Measurements from ENCODE around the gene SPAG16. TPM values are rescaled to one million over a fixed set of nuclear protein-coding genes. Genes with fewer than 3 reads are reported as not detected.

Gene SPAG16
- total and polyA plus RNA-seq, 2 donors (not counting 1 experiment from before 2014, with no cell fraction given), result 3.4 to 8.6 TPM

DNA sequence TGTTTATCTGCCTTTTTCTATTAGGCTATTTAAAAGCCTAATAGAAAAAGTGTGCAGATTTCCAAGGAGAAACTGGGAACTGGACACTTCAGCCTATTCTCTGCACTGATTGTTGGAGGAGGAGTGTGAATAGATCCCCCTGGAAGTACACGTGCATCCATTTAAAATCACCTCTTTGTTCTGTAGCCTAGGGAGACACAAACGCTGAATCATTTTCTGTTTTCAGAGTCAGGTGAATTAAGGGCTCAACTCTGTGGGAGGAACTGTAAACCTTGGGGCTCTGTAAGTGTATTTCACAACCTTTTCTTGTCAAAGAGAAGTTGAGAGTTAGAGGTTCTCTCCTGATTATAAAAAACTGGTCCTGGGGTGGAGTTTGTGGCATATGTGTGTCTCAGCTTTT is 159.7 kb downstream of the SPAG16 start:
- no peak for ATAC-seq (ENCODE audit: low read depth)
- no peak for DNase-seq
- H4K20me1 ChIP-seq (ENCODE audit: control insufficient read depth, insufficient read depth, low read length, poor library complexity, severe bottlenecking), result no peaks in the 10 kb centered on the region
- intact Hi-C loops (cut with micrococcal nuclease), result no loop called here
- H2AFZ ChIP-seq (ENCODE audit: insufficient read depth, low read depth, low read length, poor library complexity, severe bottlenecking), result no peak overlapping the region
- Mint-ChIP-seq H3K9me3 (ENCODE audit: insufficient read depth) (peaks cover 3% of the 10 kb centered on the region), H3K27me3 (no peaks in the 10 kb centered on the region), H3K4me1 (no peaks in the 10 kb centered on the region), H3K27ac (no peak overlapping the region), H3K4me3 (no peak overlapping the region)
- no peaks in the 10 kb centered on the region for H3K4me1 ChIP-seq (ENCODE audit: control insufficient read depth in 2 of 2, insufficient read depth in 2 of 2, low read length in 2 of 2)
- no peaks in the 10 kb centered on the region for H3K36me3 ChIP-seq (replicated peaks in 1 of 2; ENCODE audit: control extremely low read depth in 1 of 2, control insufficient read depth in 1 of 2, extremely low read depth in 1 of 2, insufficient read depth in 2 of 2, low read length in 1 of 2)
- H3K9ac ChIP-seq (ENCODE audit: low read length), result no peak overlapping the region
- POLR2A ChIA-PET, result no interaction called here
- CTCF ChIA-PET, result no interaction called here
- no peak overlapping the region for H3K27ac ChIP-seq (ENCODE audit: low read length in 2 of 2)
- no peaks in the 10 kb centered on the region for H3K79me2 ChIP-seq (ENCODE audit: control insufficient read depth, insufficient read depth, low read length)
- WGBS (ENCODE audit: insufficient coverage), result no CpG with 5 or more reads among the region's 2 CpGs
- H3K9me3 ChIP-seq (ENCODE audit: control extremely low read depth in 1 of 3, control insufficient read depth in 2 of 3, insufficient read depth in 1 of 3, low read length in 2 of 3), result peaks cover 0 to 4% (median 2%) of the 10 kb centered on the region in 3 donors
- TF ChIP-seq, protein P1, sequence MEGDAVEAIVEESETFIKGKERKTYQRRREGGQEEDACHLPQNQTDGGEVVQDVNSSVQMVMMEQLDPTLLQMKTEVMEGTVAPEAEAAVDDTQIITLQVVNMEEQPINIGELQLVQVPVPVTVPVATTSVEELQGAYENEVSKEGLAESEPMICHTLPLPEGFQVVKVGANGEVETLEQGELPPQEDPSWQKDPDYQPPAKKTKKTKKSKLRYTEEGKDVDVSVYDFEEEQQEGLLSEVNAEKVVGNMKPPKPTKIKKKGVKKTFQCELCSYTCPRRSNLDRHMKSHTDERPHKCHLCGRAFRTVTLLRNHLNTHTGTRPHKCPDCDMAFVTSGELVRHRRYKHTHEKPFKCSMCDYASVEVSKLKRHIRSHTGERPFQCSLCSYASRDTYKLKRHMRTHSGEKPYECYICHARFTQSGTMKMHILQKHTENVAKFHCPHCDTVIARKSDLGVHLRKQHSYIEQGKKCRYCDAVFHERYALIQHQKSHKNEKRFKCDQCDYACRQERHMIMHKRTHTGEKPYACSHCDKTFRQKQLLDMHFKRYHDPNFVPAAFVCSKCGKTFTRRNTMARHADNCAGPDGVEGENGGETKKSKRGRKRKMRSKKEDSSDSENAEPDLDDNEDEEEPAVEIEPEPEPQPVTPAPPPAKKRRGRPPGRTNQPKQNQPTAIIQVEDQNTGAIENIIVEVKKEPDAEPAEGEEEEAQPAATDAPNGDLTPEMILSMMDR (IDR thresholded peaks at IDR 0.05), result no peak
- TF ChIP-seq EZH2 (IDR thresholded peaks at IDR 0.05; ENCODE audit: borderline replicate concordance, insufficient read depth, low read depth, low read length, poor library complexity, severe bottlenecking), result no peak
- no peak overlapping the region for H3K4me3 ChIP-seq (ENCODE audit: control extremely low read depth in 1 of 5, extremely low read depth in 1 of 5, insufficient read depth in 1 of 5, low read depth in 2 of 5, low read length in 4 of 5)
- H3K4me2 ChIP-seq (replicated peaks; ENCODE audit: low read depth, low read length, poor library complexity, severe bottlenecking), result no peak overlapping the region
- H3K27me3 ChIP-seq (replicated peaks in 1 of 4; ENCODE audit: control extremely low read depth in 1 of 4, control insufficient read depth in 3 of 4, insufficient read depth in 4 of 4, low read length in 3 of 4), result no peaks in the 10 kb centered on the region

DNA sequence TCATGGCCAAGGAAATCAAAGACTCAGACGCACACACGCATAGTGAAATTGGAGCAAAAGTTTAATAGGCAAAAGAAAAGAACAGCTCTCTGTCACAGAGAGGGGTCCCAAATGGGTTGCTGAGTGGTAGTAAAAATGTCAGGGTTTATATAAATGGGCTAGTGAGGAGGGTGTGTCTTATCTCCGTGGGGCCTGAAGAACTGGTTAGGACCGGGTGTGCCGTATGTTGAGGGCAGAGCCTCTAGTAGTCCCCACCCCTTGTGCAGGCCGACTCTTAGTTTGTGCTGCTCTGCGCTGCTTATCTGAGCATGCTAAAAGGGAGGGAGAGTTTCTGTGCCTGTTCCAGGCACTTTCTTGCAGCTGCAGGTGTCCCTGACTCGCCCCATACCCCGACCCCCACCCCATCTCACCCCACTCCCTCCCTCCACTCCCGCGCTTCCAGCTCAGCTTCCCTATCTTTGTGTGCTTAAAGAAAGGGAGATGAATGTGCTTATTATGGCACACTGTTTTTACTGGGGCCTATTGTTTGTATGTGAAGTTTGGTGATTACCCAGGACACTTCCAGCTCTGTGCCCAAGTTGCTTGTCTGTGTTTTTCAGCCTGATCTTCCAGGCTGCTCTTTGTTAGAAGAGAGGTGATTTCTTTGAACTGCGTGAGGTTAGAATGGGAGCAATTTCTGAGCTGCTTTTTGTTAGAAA is 167.4 kb downstream of the SPAG16 start:
- no peak overlapping the region for H3K4me2 ChIP-seq (replicated peaks; ENCODE audit: low read depth, low read length, poor library complexity, severe bottlenecking)
- intact Hi-C loops (cut with micrococcal nuclease), result no loop called here
- no peaks in the 10 kb centered on the region for H3K27me3 ChIP-seq (replicated peaks in 1 of 4; ENCODE audit: control extremely low read depth in 1 of 4, control insufficient read depth in 3 of 4, insufficient read depth in 4 of 4, low read length in 3 of 4)
- H3K9me3 ChIP-seq (ENCODE audit: control extremely low read depth in 1 of 3, control insufficient read depth in 2 of 3, insufficient read depth in 1 of 3, low read length in 2 of 3), result peaks cover 0 to 4% (median 2%) of the 10 kb centered on the region in 3 donors
- Mint-ChIP-seq H3K27me3 (no peaks in the 10 kb centered on the region), H3K9me3 (ENCODE audit: insufficient read depth) (peaks cover 8% of the 10 kb centered on the region), H3K4me1 (no peaks in the 10 kb centered on the region), H3K27ac (no peak overlapping the region), H3K4me3 (no peak overlapping the region)
- no peaks in the 10 kb centered on the region for H3K4me1 ChIP-seq (ENCODE audit: control insufficient read depth in 2 of 2, insufficient read depth in 2 of 2, low read length in 2 of 2)
- 67% methylated on average over 3 of the region's 12 CpGs for WGBS (ENCODE audit: insufficient coverage)
- no peak overlapping the region for H2AFZ ChIP-seq (ENCODE audit: insufficient read depth, low read depth, low read length, poor library complexity, severe bottlenecking)
- no peak overlapping the region for H3K27ac ChIP-seq (ENCODE audit: low read length in 2 of 2)
- ChIA-PET CTCF (no interaction called here), POLR2A (no interaction called here)
- ATAC-seq (ENCODE audit: low read depth) (no peak), DNase-seq (no peak)
- TF ChIP-seq EZH2 (IDR thresholded peaks at IDR 0.05; ENCODE audit: borderline replicate concordance, insufficient read depth, low read depth, low read length, poor library complexity, severe bottlenecking), result no peak
- TF ChIP-seq, protein P1 (IDR thresholded peaks at IDR 0.05), result no peak
- no peaks in the 10 kb centered on the region for H4K20me1 ChIP-seq (ENCODE audit: control insufficient read depth, insufficient read depth, low read length, poor library complexity, severe bottlenecking)
- no peak overlapping the region for H3K9ac ChIP-seq (ENCODE audit: low read length)
- H3K36me3 ChIP-seq (replicated peaks in 1 of 2; ENCODE audit: control extremely low read depth in 1 of 2, control insufficient read depth in 1 of 2, extremely low read depth in 1 of 2, insufficient read depth in 2 of 2, low read length in 1 of 2), result no peaks in the 10 kb centered on the region
- no peak overlapping the region for H3K4me3 ChIP-seq (ENCODE audit: control extremely low read depth in 1 of 5, extremely low read depth in 1 of 5, insufficient read depth in 1 of 5, low read depth in 2 of 5, low read length in 4 of 5)
- no peaks in the 10 kb centered on the region for H3K79me2 ChIP-seq (ENCODE audit: control insufficient read depth, insufficient read depth, low read length)

Data from B cell (primary cell).